HT1080 (cell line): ENCODE data around the gene IFT43. TPM values are rescaled to one million over a fixed set of nuclear protein-coding genes. Genes with fewer than 3 reads are reported as not detected.
"Not testable (repeated sequence)": the region's sequence is repeated elsewhere in the genome, so short reads cannot be mapped to it uniquely, and the experiment has no call there.

Experiments
- DNase-seq: peaks from one replicate; pipeline ENCODE4 v3.0.0-alpha.2; 2015; ENCODE audit warnings: low read depth
- total RNA-seq: library from RNA; depleted of rRNA; stranded (reverse); fragments of >200 nt; shearing (Covaris generic); gene quantifications from 2 replicates; pipeline ENCODE4 v1.2.3, GENCODE V29; 2014

The IFT43 gene
- total RNA-seq, 1 experiment from 2014 or later = 18.1 TPM

GRCh38 chr14:75979648-75980565 is 5.7 kb upstream of the IFT43 start:
- no peak for DNase-seq

- DNase-seq = no peak
These were observed 4.7 kb upstream of the IFT43 start for GRCh38 chr14:75980856-75981255.

GRCh38 chr14:75981426-75982265 is 3.9 kb upstream of the IFT43 start, which contains the start of gene TGFB3:
Gene TGFB3 (minus strand): TSS chr14:75981995. CDS start chr14:75980893, 1,102 bp downstream.
- DNase-seq = peak; percentile 85

- DNase-seq = peak; percentile 70
These were observed 3.1 kb upstream of the IFT43 start for GRCh38 chr14:75982266-75983018.

- DNase-seq = no peak
These were observed 2.6 kb upstream of the IFT43 start for GRCh38 chr14:75983019-75983358.

- DNase-seq = no peak
These were observed 889 bp upstream of the IFT43 start for GRCh38 chr14:75984674-75985073.

GRCh38 chr14:75986439-75986765 is 839 bp downstream of the IFT43 start:
- no peak for DNase-seq

GRCh38 chr14:75987201-75987970 is 1.8 kb downstream of the IFT43 start:
- no peak for DNase-seq

- no peak for DNase-seq
These were observed 3.6 kb downstream of the IFT43 start for GRCh38 chr14:75989134-75989533.

- no peak for DNase-seq
These were observed 4.7 kb downstream of the IFT43 start for GRCh38 chr14:75990297-75990696.

- no peak for DNase-seq
These were observed 6.2 kb downstream of the IFT43 start for GRCh38 chr14:75991753-75992152.

- no peak for DNase-seq
These were observed 8.0 kb downstream of the IFT43 start for GRCh38 chr14:75993567-75994041.

GRCh38 chr14:75995372-75996041 is 9.9 kb downstream of the IFT43 start:
- DNase-seq = no peak

- no peak for DNase-seq
These were observed 10.9 kb downstream of the IFT43 start for GRCh38 chr14:75996488-75996887.

- no peak for DNase-seq
These were observed 14.1 kb downstream of the IFT43 start for GRCh38 chr14:75999511-76000190.

GRCh38 chr14:76002383-76002782 is 16.8 kb downstream of the IFT43 start:
- DNase-seq = no peak

GRCh38 chr14:76006253-76006652 is 20.7 kb downstream of the IFT43 start:
- DNase-seq = no peak

GRCh38 chr14:76007379-76007778 is 21.8 kb downstream of the IFT43 start:
- DNase-seq = no peak

- peak; percentile 9 for DNase-seq
These were observed 22.3 kb downstream of the IFT43 start for GRCh38 chr14:76007852-76008251.

- not testable (repeated sequence) for DNase-seq
These were observed 24.1 kb downstream of the IFT43 start for GRCh38 chr14:76009627-76010026.
